HG03196 (cell line): Measurements from ENCODE around the gene THRB.
"Not testable (repeated sequence)": the region's sequence is repeated elsewhere in the genome, so short reads cannot be mapped to it uniquely, and the experiment has no call there.

ENCODE experiments used
- ATAC-seq: cut with Tn5 transposase; IDR thresholded peaks from one replicate; pipeline ENCODE4 v1.9.1; 2021; ENCODE audit not compliant: unreplicated experiment

THRB gene

GRCh38 chr3:24120434-24120833 lies 374.2 kb downstream of the THRB start:
- ATAC-seq, result no peak

GRCh38 chr3:24119321-24119751 lies 375.3 kb downstream of the THRB start:
- ATAC-seq, result no peak

- no peak for ATAC-seq
Measured at GRCh38 chr3:24117508-24117907, 377.1 kb downstream of the THRB start.

GRCh38 chr3:24111711-24112110 lies 382.9 kb downstream of the THRB start:
- no peak for ATAC-seq

- no peak for ATAC-seq
Measured at GRCh38 chr3:24110051-24110450, 384.6 kb downstream of the THRB start.

- ATAC-seq, result no peak
Measured at GRCh38 chr3:24101676-24102168, 392.9 kb downstream of the THRB start.

GRCh38 chr3:24100696-24101402 lies 393.8 kb downstream of the THRB start:
- no peak for ATAC-seq

GRCh38 chr3:24096695-24097290 lies 397.9 kb downstream of the THRB start:
- ATAC-seq, result no peak

- no peak for ATAC-seq
Measured at GRCh38 chr3:24096271-24096670, 398.4 kb downstream of the THRB start.

GRCh38 chr3:24094818-24095217 lies 399.8 kb downstream of the THRB start:
- not testable (repeated sequence) for ATAC-seq

- ATAC-seq, result no peak
Measured at GRCh38 chr3:24088782-24089181, 405.9 kb downstream of the THRB start.

- no peak for ATAC-seq
Measured at GRCh38 chr3:24087469-24087868, 407.2 kb downstream of the THRB start.

- ATAC-seq, result no peak
Measured at GRCh38 chr3:24086617-24087404, 407.8 kb downstream of the THRB start.

- ATAC-seq, result no peak
Measured at GRCh38 chr3:24086206-24086605, 408.4 kb downstream of the THRB start.

- no peak for ATAC-seq
Measured at GRCh38 chr3:24072193-24072592, 422.5 kb downstream of the THRB start.

- ATAC-seq, result no peak
Measured at GRCh38 chr3:24069045-24069444, 425.6 kb downstream of the THRB start.

- no peak for ATAC-seq
Measured at GRCh38 chr3:24067483-24067882, 427.2 kb downstream of the THRB start.
